NCI-H1417 treated with DMSO at 0.1 percent for 48 hours (cell line): ENCODE data around the gene NDUFB10.

ENCODE experiments used
- DNase-seq: peaks from one replicate; lab custom pipeline; 2025; lab: John Stamatoyannopoulos, UW

NDUFB10 gene

GRCh38 chr16:1984347-1985225 lies 25.2 kb downstream of the NDUFB10 start:
- DNase-seq = no peak

- no peak for DNase-seq
Measured at GRCh38 chr16:1985466-1986150, 26.3 kb downstream of the NDUFB10 start.

- DNase-seq = no peak
Measured at GRCh38 chr16:1987198-1987597, 27.9 kb downstream of the NDUFB10 start.

- no peak for DNase-seq
Measured at GRCh38 chr16:1989209-1990100, 30.1 kb downstream of the NDUFB10 start, which contains the start of gene SYNGR3. Gene SYNGR3, plus strand, starts transcription at chr16:1989970. Its CDS starts 133 bp downstream, at chr16:1990103.

- no peak for DNase-seq
Measured at GRCh38 chr16:1990101-1990350, 30.7 kb downstream of the NDUFB10 start.

- no peak for DNase-seq
Measured at GRCh38 chr16:1990351-1991134, 31.2 kb downstream of the NDUFB10 start.

GRCh38 chr16:1991135-1991551 lies 31.8 kb downstream of the NDUFB10 start:
- DNase-seq = no peak

GRCh38 chr16:1991588-1991947 lies 32.2 kb downstream of the NDUFB10 start:
- DNase-seq = no peak

GRCh38 chr16:1991948-1992703 lies 32.8 kb downstream of the NDUFB10 start:
- no peak for DNase-seq

GRCh38 chr16:1992704-1993317 lies 33.5 kb downstream of the NDUFB10 start:
- DNase-seq = no peak

GRCh38 chr16:1993731-1994131 lies 34.4 kb downstream of the NDUFB10 start:
- DNase-seq = no peak

GRCh38 chr16:1997494-1998359 lies 38.4 kb downstream of the NDUFB10 start:
- DNase-seq = no peak

- DNase-seq = no peak
Measured at GRCh38 chr16:1998360-1998835, 39.1 kb downstream of the NDUFB10 start.

GRCh38 chr16:1998852-1999801 lies 39.8 kb downstream of the NDUFB10 start:
- no peak for DNase-seq

GRCh38 chr16:1999866-2000514 lies 40.7 kb downstream of the NDUFB10 start:
- DNase-seq = no peak

GRCh38 chr16:2001035-2001434 lies 41.7 kb downstream of the NDUFB10 start:
- no peak for DNase-seq

- DNase-seq = no peak
Measured at GRCh38 chr16:2001456-2002355, 42.4 kb downstream of the NDUFB10 start.
